CD4-positive, alpha-beta T cell (primary cell): ENCODE data around the gene WEE1. TPM values are rescaled to one million over a fixed set of nuclear protein-coding genes. Genes with fewer than 3 reads are reported as not detected.

ENCODE experiments used
- ATAC-seq: fragments of 200-7000 bp; cut with Tn5 transposase; one replicate; pipeline ENCODE4 v1.10.0; 2022; ENCODE audit warnings: mild to moderate bottlenecking; ENCODE audit not compliant: poor library complexity
- CTCF ChIA-PET: fragments of 350-600 bp; sonication (Branson Sonifier 250); formaldehyde crosslinking; loops from one replicate; lab custom pipeline; 2021; ENCODE audit warnings: antibody characterized with exemption, inconsistent platforms; lab: Charles Lee
- POLR2A ChIA-PET: fragments of 350-600 bp; sonication (Branson Sonifier 250); formaldehyde crosslinking; loops from one replicate; lab custom pipeline; 2021; ENCODE audit warnings: antibody characterized with exemption, inconsistent platforms; lab: Charles Lee
- DNase-seq, 14 experiments: peaks; one replicate each; pipeline ENCODE4 v3.0.0-alpha.2; 2013 to 2020; ENCODE audit warnings: mixed read lengths in 2 of 14
- H3K27ac ChIP-seq, 2 donors: one replicate each; pipeline versions ENCODE4 v1.5.1 to v1.7.0; 2013; ENCODE audit warnings: low read length in 2 of 2, low read depth in 1 of 2, mild to moderate bottlenecking in 1 of 2
- H3K27me3 ChIP-seq, 2 experiments: 1 replicate in 1 of 2; 2 replicates in 1 of 2; pipeline versions ENCODE4 v1.6.1 to v1.7.0; 2013; ENCODE audit warnings: low read length in 2 of 2, control low read depth in 1 of 2, mild to moderate bottlenecking in 1 of 2, moderate library complexity in 1 of 2; ENCODE audit not compliant: insufficient read depth in 2 of 2, control insufficient read depth in 1 of 2
- H3K36me3 ChIP-seq: one replicate; pipeline ENCODE4 v1.6.1; 2013; ENCODE audit warnings: low read length, control low read depth; ENCODE audit not compliant: insufficient read depth
- H3K4me1 ChIP-seq: one replicate; pipeline ENCODE4 v1.6.1; 2013; ENCODE audit warnings: low read length, control low read depth; ENCODE audit not compliant: insufficient read depth
- H3K4me3 ChIP-seq: one replicate; pipeline ENCODE4 v1.5.1; 2013; ENCODE audit warnings: mild to moderate bottlenecking, low read length, moderate library complexity
- H3K9me3 ChIP-seq, 2 experiments: 1 replicate in 1 of 2; 2 replicates in 1 of 2; pipeline versions ENCODE4 v1.6.1 to v1.7.0; 2013; ENCODE audit warnings: low read length in 2 of 2, mild to moderate bottlenecking in 2 of 2, control low read depth in 1 of 2, moderate library complexity in 1 of 2; ENCODE audit not compliant: control insufficient read depth in 1 of 2, insufficient read depth in 1 of 2
- H3K27ac Mint-ChIP-seq: one replicate; pipeline ENCODE4 v1.8.0; 2020; ENCODE audit warnings: mixed read lengths
- H3K27me3 Mint-ChIP-seq: one replicate; pipeline ENCODE4 v1.8.0; 2021; ENCODE audit warnings: mixed read lengths
- H3K36me3 Mint-ChIP-seq: one replicate; pipeline ENCODE4 v1.8.0; 2021; ENCODE audit warnings: low read depth, mixed read lengths
- H3K4me1 Mint-ChIP-seq: one replicate; pipeline ENCODE4 v1.8.0; 2021; ENCODE audit warnings: low read depth, mixed read lengths
- H3K4me3 Mint-ChIP-seq: one replicate; pipeline ENCODE4 v1.8.0; 2020; ENCODE audit warnings: mild to moderate bottlenecking, mixed read lengths
- H3K9me3 Mint-ChIP-seq: one replicate; pipeline ENCODE4 v1.8.0; 2020; ENCODE audit warnings: mixed read lengths
- CTCF ChIP-seq: fragments of 200-600 bp; IDR thresholded peaks from one replicate; pipeline ENCODE4 v1.8.0; 2022; ENCODE audit warnings: antibody characterized with exemption, mild to moderate bottlenecking
- intact Hi-C, 2 experiments: fragments of 100-400 bp; cut with DNase I in 1 of 2; cut with micrococcal nuclease in 1 of 2; formaldehyde crosslinking; loops; one replicate each; pipeline versions ENCODE4 v1.15.1 to v1.9.0; 2023 to 2025; cut with DNase I, micrococcal nuclease
- total RNA-seq, 174 experiments: library from RNA in 2 of 174; stranded (reverse) in 2 of 174; gene quantifications; one replicate each; pipeline ENCODE4 v1.2.3 and lab custom pipeline; 2021 to 2026

The WEE1 gene
- total RNA-seq, 2 experiments from 2014 or later: 9.3 to 10.7 TPM

GRCh38 chr11:9568161-9568853, 5.2 kb upstream of the WEE1 start:
- Mint-ChIP-seq H3K4me3 (peak overlapping the region; percentile 74), H3K4me1 (peaks cover 25% of the 10 kb centered on the region), H3K27me3 (no peaks in the 10 kb centered on the region), H3K9me3 (no peaks in the 10 kb centered on the region), H3K36me3 (no peaks in the 10 kb centered on the region), H3K27ac (peak overlapping the region; percentile 82)
- Histone ChIP-seq H3K36me3 (no peaks in the 10 kb centered on the region), H3K9me3 (peaks cover 0 to 4% of the 10 kb centered on the region in 2 experiments), H3K27me3 (no peaks in the 10 kb centered on the region), H3K4me1 (peaks cover 23% of the 10 kb centered on the region), H3K27ac (peak overlapping the region in 1 of 2 donors; percentile 23), H3K4me3 (no peak overlapping the region)
- DNase-seq: no peak
- ChIA-PET POLR2A (interaction anchor here (0.9 kb wide), 1 partner anchor 106 kb away, joined by 4 read pairs; no protein-coding TSS in a partner anchor), CTCF (interaction anchor here (1.0 to 1.8 kb wide), 2 partner anchors 33 to 45 kb away, joined by 3 to 7 read pairs; no protein-coding TSS in a partner anchor)
- TF ChIP-seq CTCF: no peak
- no peak for ATAC-seq
- intact Hi-C loops: no loop called here

GRCh38 chr11:9568854-9569587, 4.4 kb upstream of the WEE1 start:
- intact Hi-C loops: no loop called here
- ChIA-PET POLR2A (interaction anchor here (0.9 kb wide), 1 partner anchor 107 kb away, joined by 4 read pairs; no protein-coding TSS in a partner anchor), CTCF (interaction anchor here (1.0 to 1.8 kb wide), 2 partner anchors 34 to 44 kb away, joined by 3 to 7 read pairs; no protein-coding TSS in a partner anchor)
- Histone ChIP-seq H3K9me3 (peaks cover 0 to 4% of the 10 kb centered on the region in 2 experiments), H3K36me3 (no peaks in the 10 kb centered on the region), H3K27ac (peak overlapping the region in 1 of 2 donors; percentile 23), H3K27me3 (no peaks in the 10 kb centered on the region), H3K4me1 (peaks cover 23% of the 10 kb centered on the region), H3K4me3 (no peak overlapping the region)
- ATAC-seq: peak; percentile 4
- no peaks in the 10 kb centered on the region for H3K27me3 Mint-ChIP-seq
- H3K9me3 Mint-ChIP-seq: no peaks in the 10 kb centered on the region
- H3K27ac Mint-ChIP-seq: peak overlapping the region; percentile 82
- H3K36me3 Mint-ChIP-seq: no peaks in the 10 kb centered on the region
- no peak for TF ChIP-seq CTCF
- peak in 4 of 14 experiments; percentile 9 to 72 (median 58) for DNase-seq
- peak overlapping the region; percentile 74 for H3K4me3 Mint-ChIP-seq
- peaks cover 25% of the 10 kb centered on the region for H3K4me1 Mint-ChIP-seq

GRCh38 chr11:9569588-9570164, 3.8 kb upstream of the WEE1 start:
- no peaks in the 10 kb centered on the region for H3K36me3 ChIP-seq
- Mint-ChIP-seq H3K4me1 (peaks cover 26% of the 10 kb centered on the region), H3K27me3 (peaks cover 1% of the 10 kb centered on the region), H3K27ac (no peak overlapping the region), H3K36me3 (no peaks in the 10 kb centered on the region), H3K9me3 (no peaks in the 10 kb centered on the region), H3K4me3 (peak overlapping the region; percentile 64)
- ATAC-seq: no peak
- H3K4me3 ChIP-seq: no peak overlapping the region
- H3K9me3 ChIP-seq: peaks cover 0 to 4% of the 10 kb centered on the region in 2 experiments
- H3K27me3 ChIP-seq: no peaks in the 10 kb centered on the region
- DNase-seq: no peak
- POLR2A ChIA-PET: interaction anchor here (0.9 kb wide), 1 partner anchor 108 kb away, joined by 4 read pairs; no protein-coding TSS in a partner anchor
- no peak for TF ChIP-seq CTCF
- H3K27ac ChIP-seq: no peak overlapping the region
- peaks cover 25% of the 10 kb centered on the region for H3K4me1 ChIP-seq
- CTCF ChIA-PET: interaction anchor here (1.0 to 1.8 kb wide), 2 partner anchors 35 to 43 kb away, joined by 3 to 7 read pairs; no protein-coding TSS in a partner anchor
- intact Hi-C loops: loop anchor here in 1 of 2 experiments (5.0 kb wide), 3 partner anchors 32 to 182 kb away; partner anchors contain the start of gene ZNF143
